Neural progenitor cell (in vitro differentiated cells): ENCODE results near the gene POU6F2.

Experiments used
- CTCF ChIP-seq: fragments of 200-600 bp; sonication (generic); IDR thresholded peaks from 2 replicates; pipeline ENCODE4 v1.5.1; 2017; ENCODE audit warnings: antibody characterized with exemption, mild to moderate bottlenecking
- EZH2 ChIP-seq: fragments of 200-600 bp; sonication (generic); IDR thresholded peaks from 2 replicates; pipeline ENCODE4 v1.6.1; 2017; ENCODE audit warnings: antibody characterized with exemption, mild to moderate bottlenecking, moderate library complexity
- EZH2phosphoT487 ChIP-seq: fragments of 200-600 bp; sonication (generic); IDR thresholded peaks from 2 replicates; pipeline ENCODE4 v1.6.1; 2017; ENCODE audit warnings: antibody characterized with exemption

- TF ChIP-seq CTCF (no peak), EZH2 (no peak), EZH2phosphoT487 (no peak)
These were observed 218.3 kb downstream of the POU6F2 start for GRCh38 chr7:39195967-39196366.
